Calu3 (cell line): Measurements from ENCODE around the gene KRT32. TPM values are rescaled to one million over a fixed set of nuclear protein-coding genes. Genes with fewer than 3 reads are reported as not detected.
"Not testable (repeated sequence)": the region's sequence is repeated elsewhere in the genome, so short reads cannot be mapped to it uniquely, and the experiment has no call there.

Source experiments
- BruUV-seq: library from RNA; stranded (reverse); fragments of 400-500 nt; replicated peaks from 2 replicates; lab custom pipeline; 2021; lab: Mats Ljungman, UMichigan
- CTCF ChIA-PET: fragments of 300-600 bp; sonication (Branson Sonifier 250); formaldehyde crosslinking; loops from one replicate; lab custom pipeline; 2022; ENCODE audit warnings: antibody characterized with exemption; lab: Charles Lee
- DNase-seq: peaks from one replicate; pipeline ENCODE4 v3.0.0; 2022
- H3K27ac Mint-ChIP-seq: one replicate; pipeline ENCODE4 v1.8.0; 2022; ENCODE audit warnings: mixed read lengths; ENCODE audit not compliant: unreplicated experiment
- H3K27me3 Mint-ChIP-seq: one replicate; pipeline ENCODE4 v1.8.0; 2022; ENCODE audit warnings: mixed read lengths; ENCODE audit not compliant: unreplicated experiment
- H3K36me3 Mint-ChIP-seq: one replicate; pipeline ENCODE4 v1.8.0; 2022; ENCODE audit warnings: mild to moderate bottlenecking, moderate library complexity, mixed read lengths; ENCODE audit not compliant: insufficient read depth, unreplicated experiment
- H3K4me1 Mint-ChIP-seq: one replicate; pipeline ENCODE4 v1.8.0; 2022; ENCODE audit warnings: mild to moderate bottlenecking, low read depth, mixed read lengths; ENCODE audit not compliant: unreplicated experiment
- H3K4me3 Mint-ChIP-seq: one replicate; pipeline ENCODE4 v1.8.0; 2022; ENCODE audit warnings: mild to moderate bottlenecking, low read depth, moderate library complexity, mixed read lengths; ENCODE audit not compliant: unreplicated experiment
- H3K9me3 Mint-ChIP-seq: one replicate; pipeline ENCODE4 v1.8.0; 2022; ENCODE audit warnings: low read depth, mixed read lengths; ENCODE audit not compliant: unreplicated experiment
- CTCF ChIP-seq: fragments of 200-600 bp; IDR thresholded peaks from one replicate; pipeline ENCODE4 v1.8.0; 2022; ENCODE audit warnings: antibody characterized with exemption; ENCODE audit not compliant: unreplicated experiment
- intact Hi-C: fragments of 100-400 bp; cut with micrococcal nuclease; formaldehyde crosslinking; loops from one replicate; pipeline ENCODE4 v1.10.0; 2022; ENCODE audit not compliant: unreplicated experiment
- total RNA-seq: library from RNA; stranded (reverse); gene quantifications from 2 replicates; pipeline ENCODE4 v1.2.3, GENCODE V29; 2022

Gene KRT32
- total RNA-seq, 1 experiment from 2014 or later, result not detected

- Mint-ChIP-seq H3K9me3 (no peaks in the 10 kb centered on the region), H3K27me3 (no peaks in the 10 kb centered on the region), H3K4me1 (peaks cover 2% of the 10 kb centered on the region), H3K36me3 (no peaks in the 10 kb centered on the region), H3K27ac (no peak overlapping the region), H3K4me3 (no peak overlapping the region)
- DNase-seq, result no peak
- no TSS peak for BruUV-seq
- CTCF ChIA-PET, result interaction anchor here (1.2 to 2.5 kb wide), 3 partner anchors 17 to 115 kb away, joined by 3 to 11 read pairs (median 5); no protein-coding TSS in a partner anchor
- no peak for TF ChIP-seq CTCF
- intact Hi-C loops, result no loop called here
Observed at GRCh38 chr17:41434005-41434404, 33.2 kb downstream of the KRT32 start.

- intact Hi-C loops, result no loop called here
Observed at GRCh38 chr17:41433586-41433985, 33.6 kb downstream of the KRT32 start.

GRCh38 chr17:41430376-41430775 is 36.8 kb downstream of the KRT32 start:
- H3K27me3 Mint-ChIP-seq, DNase-seq, H3K4me1 Mint-ChIP-seq, BruUV-seq, H3K27ac Mint-ChIP-seq, H3K36me3 Mint-ChIP-seq, H3K4me3 Mint-ChIP-seq, intact Hi-C loops, H3K9me3 Mint-ChIP-seq: not testable (repeated sequence)
- CTCF ChIA-PET, result interaction anchor here (1.1 kb wide), 1 partner anchor 118 kb away, joined by 3 read pairs; no protein-coding TSS in a partner anchor

More at GRCh38 chr17:41433586-41433985, 33.6 kb downstream of the KRT32 start:
- BruUV-seq, result no TSS peak
- H3K27me3 Mint-ChIP-seq, result no peaks in the 10 kb centered on the region
- peaks cover 6% of the 10 kb centered on the region for H3K4me1 Mint-ChIP-seq
- no peak for DNase-seq
- H3K4me3 Mint-ChIP-seq, result no peak overlapping the region
- H3K9me3 Mint-ChIP-seq, result no peaks in the 10 kb centered on the region
- CTCF ChIA-PET, result interaction anchor here (1.2 to 2.5 kb wide), 3 partner anchors 16 to 115 kb away, joined by 3 to 11 read pairs (median 5); no protein-coding TSS in a partner anchor
- no peak for TF ChIP-seq CTCF
- no peaks in the 10 kb centered on the region for H3K36me3 Mint-ChIP-seq
- H3K27ac Mint-ChIP-seq, result no peak overlapping the region

- Mint-ChIP-seq H3K4me1 (peaks cover 8% of the 10 kb centered on the region), H3K9me3 (no peaks in the 10 kb centered on the region), H3K4me3 (no peak overlapping the region), H3K27me3 (no peaks in the 10 kb centered on the region), H3K36me3 (no peaks in the 10 kb centered on the region), H3K27ac (no peak overlapping the region)
- no peak for TF ChIP-seq CTCF
- BruUV-seq, result no TSS peak
- no peak for DNase-seq
- CTCF ChIA-PET, result interaction anchor here (1.1 kb wide), 1 partner anchor 119 kb away, joined by 3 read pairs; no protein-coding TSS in a partner anchor
- intact Hi-C loops, result no loop called here
Observed at GRCh38 chr17:41429667-41430066, 37.5 kb downstream of the KRT32 start.
